ENCODE results near the gene PCDHGC4. TPM values are rescaled to one million over a fixed set of nuclear protein-coding genes. Genes with fewer than 3 reads are reported as not detected.

PCDHGC4 gene
- total RNA-seq, 1 experiment from 2014 or later = not detected

GRCh38 chr5:141528291-141528984 lies 43.6 kb downstream of the PCDHGC4 start:
- no peak for DNase-seq (ENCODE audit: low spot score)

- DNase-seq (ENCODE audit: low spot score) = no peak
Observed at GRCh38 chr5:141529002-141529401, 44.2 kb downstream of the PCDHGC4 start.

- no peak for DNase-seq (ENCODE audit: low spot score)
Observed at GRCh38 chr5:141529873-141530272, 45.0 kb downstream of the PCDHGC4 start.

GRCh38 chr5:141532726-141533125 lies 47.9 kb downstream of the PCDHGC4 start:
- DNase-seq (ENCODE audit: low spot score) = no peak

- DNase-seq (ENCODE audit: low spot score) = no peak
Observed at GRCh38 chr5:141533897-141534296, 49.1 kb downstream of the PCDHGC4 start.

- no peak for DNase-seq (ENCODE audit: low spot score)
Observed at GRCh38 chr5:141534492-141535213, 49.8 kb downstream of the PCDHGC4 start.

Other genes starting within 250 kb of the PCDHGC4 start
- gene PCDHB15, start 239.6 kb upstream of the PCDHGC4 start, total RNA-seq (2014; rRNA removed; shearing (Covaris generic)) = 0.05 and 0.20 TPM in 2 replicates
- 0.33 TPM in 1 of 2 replicates, not detected in the other for gene SLC25A2, start 181.0 kb upstream of the PCDHGC4 start, total RNA-seq (2014; rRNA removed; shearing (Covaris generic))
- gene TAF7, start 164.2 kb upstream of the PCDHGC4 start, total RNA-seq (2014; rRNA removed; shearing (Covaris generic)) = 36.5 and 44.4 TPM in 2 replicates
- gene PCDHGA1, start 154.5 kb upstream of the PCDHGC4 start, total RNA-seq (2014; rRNA removed; shearing (Covaris generic)) = 0.21 and 0.61 TPM in 2 replicates
- 0.03 and 0.05 TPM in 2 replicates for gene PCDHGA2, start 146.3 kb upstream of the PCDHGC4 start, total RNA-seq (2014; rRNA removed; shearing (Covaris generic))
- gene PCDHGA3, start 141.2 kb upstream of the PCDHGC4 start, total RNA-seq (2014; rRNA removed; shearing (Covaris generic)) = 0.10 TPM in 1 of 2 replicates, not detected in the other
- 0.10 and 0.23 TPM in 2 replicates for gene PCDHGB1, start 134.9 kb upstream of the PCDHGC4 start, total RNA-seq (2014; rRNA removed; shearing (Covaris generic))
- gene PCDHGA4, start 130.0 kb upstream of the PCDHGC4 start, total RNA-seq (2014; rRNA removed; shearing (Covaris generic)) = 0.05 TPM in 1 of 2 replicates, not detected in the other
- gene PCDHGB2, start 125.0 kb upstream of the PCDHGC4 start, total RNA-seq (2014; rRNA removed; shearing (Covaris generic)) = 0.26 TPM in 1 of 2 replicates, not detected in the other
- 0.13 TPM in 2 replicates for gene PCDHGA5, start 120.9 kb upstream of the PCDHGC4 start, total RNA-seq (2014; rRNA removed; shearing (Covaris generic))
- gene PCDHGB3, start 114.8 kb upstream of the PCDHGC4 start, total RNA-seq (2014; rRNA removed; shearing (Covaris generic)) = 0.41 and 0.47 TPM in 2 replicates
- 0.21 and 0.48 TPM in 2 replicates for gene PCDHGA6, start 111.1 kb upstream of the PCDHGC4 start, total RNA-seq (2014; rRNA removed; shearing (Covaris generic))
- gene PCDHGA7, start 102.3 kb upstream of the PCDHGC4 start, total RNA-seq (2014; rRNA removed; shearing (Covaris generic)) = 0.03 TPM in 1 of 2 replicates, not detected in the other
- gene PCDHGB4, start 97.3 kb upstream of the PCDHGC4 start, total RNA-seq (2014; rRNA removed; shearing (Covaris generic)) = 0.05 TPM in 1 of 2 replicates, not detected in the other
- gene PCDHGA8, start 92.4 kb upstream of the PCDHGC4 start, total RNA-seq (2014; rRNA removed; shearing (Covaris generic)) = 0.10 TPM in 1 of 2 replicates, not detected in the other
- gene PCDHGB5, start 87.1 kb upstream of the PCDHGC4 start, total RNA-seq (2014; rRNA removed; shearing (Covaris generic)) = not detected in 2 replicates
- gene PCDHGA9, start 82.3 kb upstream of the PCDHGC4 start, total RNA-seq (2014; rRNA removed; shearing (Covaris generic)) = 0.31 and 0.50 TPM in 2 replicates
- 0.18 and 0.33 TPM in 2 replicates for gene PCDHGB6, start 77.0 kb upstream of the PCDHGC4 start, total RNA-seq (2014; rRNA removed; shearing (Covaris generic))
- 2.8 and 4.3 TPM in 2 replicates for gene PCDHGA10, start 72.0 kb upstream of the PCDHGC4 start, total RNA-seq (2014; rRNA removed; shearing (Covaris generic))
- gene PCDHGB7, start 67.4 kb upstream of the PCDHGC4 start, total RNA-seq (2014; rRNA removed; shearing (Covaris generic)) = 0.66 and 2.1 TPM in 2 replicates
- gene PCDHGA11, start 64.0 kb upstream of the PCDHGC4 start, total RNA-seq (2014; rRNA removed; shearing (Covaris generic)) = 0.13 and 0.64 TPM in 2 replicates
- 0.13 and 0.37 TPM in 2 replicates for gene PCDHGA12, start 54.5 kb upstream of the PCDHGC4 start, total RNA-seq (2014; rRNA removed; shearing (Covaris generic))
- 1.8 and 2.1 TPM in 2 replicates for gene PCDHGC3, start 9.1 kb upstream of the PCDHGC4 start, total RNA-seq (2014; rRNA removed; shearing (Covaris generic))
- 0.61 TPM in 1 of 2 replicates, not detected in the other for gene PCDHGC5, start 4.1 kb downstream of the PCDHGC4 start, total RNA-seq (2014; rRNA removed; shearing (Covaris generic))
- 52.1 and 74.7 TPM in 2 replicates for gene DIAPH1, start 134.0 kb downstream of the PCDHGC4 start, total RNA-seq (2014; rRNA removed; shearing (Covaris generic))
- gene HDAC3, start 151.8 kb downstream of the PCDHGC4 start, total RNA-seq (2014; rRNA removed; shearing (Covaris generic)) = 69.8 and 84.9 TPM in 2 replicates
- gene RELL2, start 152.0 kb downstream of the PCDHGC4 start, total RNA-seq (2014; rRNA removed; shearing (Covaris generic)) = 26.6 and 27.2 TPM in 2 replicates
- gene FCHSD1, start 166.4 kb downstream of the PCDHGC4 start, total RNA-seq (2014; rRNA removed; shearing (Covaris generic)) = 24.3 and 30.6 TPM in 2 replicates
- gene ARAP3, start 197.2 kb downstream of the PCDHGC4 start, total RNA-seq (2014; rRNA removed; shearing (Covaris generic)) = 0.21 and 0.38 TPM in 2 replicates

All from HT-29 (cell line).